ENCODE data around the gene LRRC8D. TPM values are rescaled to one million over a fixed set of nuclear protein-coding genes. Genes with fewer than 3 reads are reported as not detected.

The LRRC8D gene
- total RNA-seq, 1 experiment from 2014 or later = 36.2 TPM

DNA sequence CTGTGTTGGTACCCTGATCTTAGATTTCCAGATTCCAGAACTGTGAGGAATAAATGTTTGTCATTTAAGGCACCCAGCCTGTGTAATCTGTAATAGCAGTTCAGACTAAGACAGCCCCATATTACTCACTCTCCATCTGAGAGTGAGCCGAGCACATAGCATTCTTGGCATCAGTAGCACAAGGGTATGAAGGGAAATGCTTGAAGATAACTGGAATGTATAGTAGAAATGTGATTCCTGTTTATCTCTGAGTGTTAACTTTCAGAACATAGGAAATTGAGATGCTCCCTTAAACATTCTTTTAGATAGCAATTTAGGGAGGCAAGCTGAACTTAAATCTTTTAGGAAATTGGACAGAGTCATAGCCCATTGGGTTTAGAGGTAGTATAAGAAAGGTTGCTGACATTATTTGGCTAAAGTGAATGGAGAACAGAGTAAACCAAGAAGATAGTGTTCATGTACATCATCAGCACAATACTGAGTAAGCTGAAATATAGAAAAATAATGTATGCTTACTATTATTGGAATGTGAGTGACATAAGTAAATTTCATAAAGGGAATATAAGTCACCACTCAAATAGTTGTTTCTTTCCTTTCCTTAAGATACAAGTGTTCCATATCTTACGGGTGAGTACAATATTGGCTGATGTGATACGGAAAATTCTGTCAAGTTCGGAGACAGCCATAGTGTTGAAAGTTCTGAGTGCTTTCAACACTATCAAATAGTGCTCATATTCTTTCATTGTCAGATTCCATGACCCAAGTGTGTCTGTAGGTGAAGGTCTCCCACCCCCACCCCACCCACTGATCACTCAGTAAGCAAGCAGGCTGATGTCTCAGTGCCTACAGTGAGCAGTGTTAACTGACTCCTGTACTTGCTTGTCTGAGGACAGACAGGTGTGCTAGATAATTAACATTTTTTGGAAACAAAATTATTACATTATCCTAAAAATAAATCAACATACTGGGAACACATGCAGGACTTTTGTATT, 73.7 kb downstream of the LRRC8D start:
- DNase-seq (ENCODE audit: low read depth) = peak; percentile 85

DNA sequence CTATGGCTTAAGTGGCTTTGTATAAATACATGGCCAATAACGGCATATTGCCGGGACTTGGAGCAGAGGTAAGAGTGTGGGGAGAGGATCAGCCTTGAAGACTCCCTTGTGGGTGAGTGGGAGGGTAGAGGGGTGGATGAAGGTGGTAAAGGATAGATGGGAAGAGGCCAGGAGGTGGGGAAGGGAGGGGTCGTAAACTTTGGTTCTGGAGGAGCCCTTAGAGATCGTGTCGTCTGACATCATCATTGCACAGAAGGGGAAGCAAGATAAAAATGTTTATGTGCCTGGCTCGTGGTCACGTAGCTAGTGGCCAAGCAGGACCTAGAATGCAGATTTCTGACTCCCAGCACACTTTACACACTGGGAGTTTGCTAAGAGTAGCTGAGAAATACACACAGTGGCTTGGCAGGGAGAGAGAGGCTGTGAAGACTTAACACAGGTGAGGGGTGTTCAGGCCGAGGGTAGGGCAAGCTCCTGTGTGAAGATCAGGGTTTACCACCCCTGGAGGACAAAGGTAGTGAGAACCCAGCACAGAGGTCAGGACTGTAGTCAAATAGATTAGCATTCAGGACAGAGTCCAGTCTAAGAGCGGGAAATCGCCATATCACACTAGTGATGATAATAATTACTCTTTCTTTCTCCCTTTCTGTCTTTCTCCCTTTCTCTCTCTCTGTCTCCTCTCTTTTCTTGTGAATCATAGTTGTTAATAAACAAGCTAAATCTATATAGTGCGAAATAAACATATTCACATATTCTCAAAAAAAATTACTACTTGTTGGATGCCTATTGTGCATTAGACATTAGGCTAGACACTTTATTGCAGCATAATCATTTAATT, 75.5 kb downstream of the LRRC8D start:
- DNase-seq (ENCODE audit: low read depth) = no peak

- DNase-seq (ENCODE audit: low read depth) = no peak
Observed at GRCh38 chr1:89897347-89898133, 76.7 kb downstream of the LRRC8D start.

- DNase-seq (ENCODE audit: low read depth) = no peak
Observed at GRCh38 chr1:89898150-89898549, 77.3 kb downstream of the LRRC8D start.

GRCh38 chr1:89898695-89899470, 78.1 kb downstream of the LRRC8D start:
- no peak for DNase-seq (ENCODE audit: low read depth)

DNA sequence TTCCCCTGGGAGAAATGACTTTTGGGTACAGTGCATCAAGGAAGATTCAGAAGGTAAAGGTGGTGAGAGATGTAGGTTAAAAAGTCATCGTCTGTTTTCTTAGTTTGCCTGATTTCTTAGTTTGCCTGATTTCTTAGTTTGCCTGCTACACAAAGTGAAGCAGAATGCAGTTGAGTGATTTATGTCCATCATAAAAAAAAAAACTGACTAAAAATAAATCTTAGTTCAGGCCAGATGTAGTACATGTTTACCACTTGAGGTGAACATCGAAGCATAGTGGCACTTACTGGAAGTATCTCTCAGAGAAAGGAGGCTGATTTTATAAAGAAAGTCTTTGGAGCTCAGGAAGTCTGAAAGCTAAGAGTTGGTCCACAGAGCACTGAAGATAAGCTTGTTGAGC, 79.5 kb downstream of the LRRC8D start:
- DNase-seq (ENCODE audit: low read depth) = no peak

DNA sequence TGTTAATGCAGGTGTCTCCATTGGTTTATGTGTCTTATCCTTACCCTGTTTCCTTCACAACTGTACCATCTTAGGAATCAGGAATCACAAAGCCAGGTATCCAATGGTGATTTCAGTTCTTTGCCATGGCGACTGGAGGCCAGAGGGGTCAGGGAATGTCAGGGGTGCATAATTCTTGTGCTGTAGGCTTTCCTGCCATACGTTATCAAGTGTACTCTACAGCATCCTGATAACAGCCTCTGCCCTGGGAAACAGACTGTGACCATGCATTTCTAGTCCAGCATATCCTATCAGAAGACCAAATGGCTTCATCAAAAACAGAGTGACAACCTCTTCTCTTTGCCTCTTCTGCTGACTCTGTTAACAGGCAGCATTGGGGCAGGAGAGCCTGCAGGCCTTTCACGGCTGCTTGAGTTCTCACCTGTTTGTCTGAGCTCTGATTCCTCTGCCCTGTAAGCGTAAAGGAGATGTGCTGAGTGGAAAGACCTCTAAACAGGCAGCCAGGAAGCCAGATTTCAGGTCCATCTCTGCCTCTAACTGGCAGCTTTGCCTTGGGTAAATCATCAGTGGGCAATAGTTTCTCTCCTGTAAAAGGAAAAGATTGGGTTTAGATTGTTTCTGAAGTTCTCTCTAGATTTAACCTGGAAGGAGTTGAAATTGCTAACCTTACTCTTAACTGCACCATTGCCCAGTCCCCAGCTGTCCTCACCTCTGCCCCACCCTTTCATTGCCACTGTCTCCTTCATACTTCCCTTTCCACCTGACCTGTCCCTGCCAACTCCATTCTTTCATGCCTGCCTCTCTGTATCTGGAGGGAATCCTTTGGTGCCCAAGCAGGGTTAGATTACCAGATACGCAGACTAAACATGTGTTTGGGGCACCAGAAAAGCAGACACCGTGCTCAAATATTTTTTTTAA, 80.2 kb downstream of the LRRC8D start:
- DNase-seq (ENCODE audit: low read depth) = no peak

GRCh38 chr1:89901957-89902669, 81.3 kb downstream of the LRRC8D start:
- DNase-seq (ENCODE audit: low read depth) = no peak

DNA sequence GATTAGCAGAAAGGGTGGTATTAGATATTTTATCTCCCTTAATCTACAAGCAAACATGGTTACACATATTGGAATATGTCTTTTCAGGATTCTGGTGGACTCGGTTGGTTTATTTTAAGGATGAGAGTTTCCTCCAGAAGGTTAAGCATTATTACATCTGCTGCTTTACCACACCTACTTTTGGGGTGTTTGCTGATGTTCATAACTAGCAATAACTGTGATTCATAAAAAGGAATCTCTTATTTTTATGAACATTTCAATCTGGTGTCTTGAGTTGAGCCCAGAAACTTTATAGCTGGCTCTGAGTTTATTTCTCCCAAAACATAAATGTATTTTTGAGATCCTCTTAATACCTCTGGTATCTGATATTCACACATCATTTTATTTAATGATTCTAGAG, 82.7 kb downstream of the LRRC8D start:
- no peak for DNase-seq (ENCODE audit: low read depth)

DNA sequence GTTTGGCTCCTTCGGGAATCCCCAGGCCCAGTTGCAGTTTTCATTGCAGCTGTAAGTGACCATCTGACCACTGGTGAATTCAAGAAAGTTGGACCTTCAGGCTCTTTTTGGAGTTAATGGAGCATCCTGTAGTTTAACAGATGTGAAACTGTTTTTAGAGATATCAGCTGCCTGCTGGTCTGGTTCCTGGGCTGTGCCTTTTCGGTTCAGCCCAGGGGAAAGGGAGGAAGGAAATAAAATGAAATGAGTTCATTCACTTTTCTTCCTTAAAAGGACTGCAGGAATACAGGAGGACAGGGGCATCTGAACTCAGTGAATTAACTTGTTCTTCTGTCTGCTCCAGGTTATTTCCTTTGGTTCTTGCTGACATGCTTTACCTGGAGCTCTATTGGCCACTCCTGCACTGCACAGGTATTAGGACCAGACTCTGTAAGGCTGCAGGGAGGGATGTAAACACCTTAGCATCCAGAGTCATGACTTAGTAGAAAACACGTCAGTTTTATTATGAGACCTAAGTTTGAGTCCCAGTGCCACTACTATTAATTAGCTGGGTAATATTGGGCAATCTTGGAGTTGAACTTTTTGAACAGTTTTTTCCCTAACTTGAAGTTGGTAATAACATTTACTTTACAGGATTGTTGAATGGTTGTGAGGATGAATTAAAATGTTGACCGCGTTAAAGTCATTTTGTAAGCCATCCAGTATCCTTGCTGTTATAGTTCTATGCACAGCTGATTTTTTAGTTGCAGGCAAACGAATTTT, 83.6 kb downstream of the LRRC8D start:
- DNase-seq (ENCODE audit: low read depth) = no peak

DNA sequence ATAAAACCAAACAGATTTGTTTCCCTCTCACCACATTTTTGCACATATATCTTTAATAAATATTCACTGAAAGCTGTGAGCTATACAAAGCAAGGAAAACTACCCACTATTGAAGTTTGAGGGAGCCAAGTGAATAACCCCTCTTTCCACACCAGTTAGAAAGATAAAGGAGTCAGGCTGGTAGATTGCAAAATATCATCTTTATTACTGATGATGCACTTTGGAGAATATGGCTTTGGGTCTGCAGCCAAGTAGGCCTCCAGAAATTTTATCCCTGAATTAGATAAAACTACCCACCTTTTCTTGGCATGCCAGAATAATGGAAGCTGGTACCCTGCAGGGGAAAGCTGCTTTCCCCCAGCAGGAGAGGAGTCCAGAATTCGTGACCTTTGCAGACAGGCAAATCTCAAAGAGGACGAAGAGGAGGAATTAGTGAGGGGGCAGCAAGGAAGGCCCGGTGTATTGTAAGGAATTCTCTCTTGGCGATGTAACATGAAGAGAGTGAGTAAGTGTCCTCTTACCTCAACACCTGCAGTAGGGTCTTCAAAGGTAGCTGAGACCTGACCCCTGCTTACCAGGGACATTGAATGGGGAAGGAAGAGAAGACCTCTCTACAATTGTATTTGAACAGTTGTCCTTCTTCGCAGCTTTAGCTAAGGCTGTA, 84.7 kb downstream of the LRRC8D start:
- DNase-seq (ENCODE audit: low read depth) = no peak

GRCh38 chr1:89906088-89906487, 85.3 kb downstream of the LRRC8D start:
- no peak for DNase-seq (ENCODE audit: low read depth)

DNA sequence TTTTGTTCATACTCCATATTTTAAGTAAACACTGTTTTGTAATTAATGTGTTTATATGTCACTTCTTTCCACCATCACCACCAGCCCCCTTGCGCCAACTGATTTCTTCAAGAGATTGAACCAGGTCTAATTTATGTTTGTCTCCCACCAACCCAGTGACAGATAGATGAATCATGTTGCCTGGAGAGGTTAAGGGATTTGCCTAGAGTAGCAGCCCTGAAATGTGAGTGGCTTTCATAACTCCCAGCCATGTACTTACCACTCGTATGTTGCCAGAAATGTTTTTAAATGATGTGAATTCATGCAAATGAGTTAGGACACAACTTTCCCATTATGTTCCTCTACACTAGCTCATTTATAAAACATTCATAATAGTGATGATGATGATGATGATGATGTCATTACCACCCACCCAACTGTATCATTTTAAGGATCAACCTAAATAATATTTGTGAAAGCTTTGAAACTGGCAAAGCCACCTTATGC, 86.9 kb downstream of the LRRC8D start:
- DNase-seq (ENCODE audit: low read depth) = peak; percentile 90

GRCh38 chr1:89908273-89908671, 87.4 kb downstream of the LRRC8D start:
- DNase-seq (ENCODE audit: low read depth) = no peak

DNA sequence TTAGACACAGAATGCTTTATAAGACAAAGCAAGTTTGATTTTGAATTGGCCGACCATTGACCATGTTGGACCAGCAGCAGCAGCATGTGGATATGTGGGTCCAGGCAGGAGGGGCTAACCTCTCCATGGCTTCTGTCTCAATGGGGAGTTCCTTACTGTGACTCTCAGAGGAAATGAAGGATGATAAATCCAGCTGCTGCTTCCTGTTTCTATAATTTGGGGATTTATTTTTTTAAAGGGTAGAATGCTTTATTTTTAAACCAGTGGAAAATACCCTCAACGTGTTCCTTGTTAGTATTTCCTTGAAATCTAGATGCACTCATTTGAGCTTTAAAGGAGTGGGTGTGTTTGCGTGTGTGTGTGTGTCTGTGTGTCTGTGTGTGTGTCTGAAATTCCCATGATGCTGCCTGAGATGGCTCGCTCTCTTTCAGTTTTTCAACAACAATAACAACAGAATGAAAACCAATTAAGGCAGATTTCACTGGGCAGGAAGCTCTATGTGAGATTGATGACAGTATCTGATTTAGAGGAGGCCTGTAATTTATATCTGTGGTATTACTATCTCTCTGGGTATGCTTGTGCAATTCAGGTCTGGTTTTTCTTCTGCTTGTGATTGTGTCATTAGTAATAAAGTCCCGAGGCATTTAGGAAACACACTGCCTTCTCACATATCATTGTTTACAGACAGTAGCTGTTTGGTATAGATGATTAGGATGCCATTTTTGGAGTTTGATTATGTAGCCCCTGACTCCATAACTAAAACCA, 88.0 kb downstream of the LRRC8D start:
- DNase-seq (ENCODE audit: low read depth) = peak; percentile 58

- DNase-seq (ENCODE audit: low read depth) = no peak
Observed at GRCh38 chr1:89910268-89910667, 89.4 kb downstream of the LRRC8D start.

DNA sequence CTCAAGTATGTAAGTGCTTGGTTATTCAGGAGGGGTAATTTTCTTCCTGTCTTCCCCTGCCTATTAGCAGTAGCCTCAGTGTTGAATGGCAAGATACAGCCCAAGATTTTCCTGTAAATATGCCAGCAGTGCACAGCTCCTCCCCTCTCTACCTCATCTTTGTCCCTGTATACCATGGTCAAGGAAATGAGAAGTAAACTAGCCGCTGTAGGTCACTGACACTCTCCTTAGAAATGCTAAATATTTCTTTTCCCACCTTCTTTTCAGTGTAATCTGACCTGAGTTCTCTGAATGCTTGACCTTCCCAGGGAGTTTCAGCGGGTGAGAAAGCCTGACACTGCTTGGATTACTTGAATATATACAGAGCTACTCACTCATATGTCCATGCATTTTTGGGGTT, 89.9 kb downstream of the LRRC8D start:
- DNase-seq (ENCODE audit: low read depth) = peak; percentile 73
